Hematopoietic multipotent progenitor cell treated with erythropoietin and hydrocortisone succinate and interleukin-3 and kit ligand, for 8 days (in vitro differentiated cells): ENCODE data around the gene TNFSF13B.

ENCODE experiments used
- DNase-seq: peaks from one replicate; pipeline ENCODE4 v3.0.0-alpha.2; 2015

Gene TNFSF13B

GRCh38 chr13:108350579-108350978 lies 81.1 kb downstream of the TNFSF13B start:
- no peak for DNase-seq

- no peak for DNase-seq
Observed at GRCh38 chr13:108352599-108352998, 83.1 kb downstream of the TNFSF13B start.

DNA sequence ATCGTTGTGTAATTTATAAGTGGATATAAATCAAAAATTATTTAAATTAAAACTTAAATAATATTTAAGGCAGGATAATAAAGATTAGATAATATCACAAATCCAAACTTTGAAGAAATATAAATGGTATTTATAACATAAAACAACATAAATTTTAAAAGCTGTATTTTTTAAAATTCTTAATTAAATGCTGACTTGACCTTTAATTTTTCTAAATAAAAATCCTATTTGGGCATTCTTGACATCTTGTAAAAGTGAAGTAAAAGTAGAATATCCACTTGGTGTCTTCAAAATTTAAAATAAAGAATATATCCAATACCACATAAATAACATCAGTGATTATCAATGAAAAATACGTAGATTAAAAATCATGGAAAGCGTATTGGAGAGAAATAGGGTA lies 87.7 kb downstream of the TNFSF13B start:
- no peak for DNase-seq
